Posterior vena cava (tissue), 2 donors: ENCODE measurements around the gene RBMXL2. TPM values are rescaled to one million over a fixed set of nuclear protein-coding genes. Genes with fewer than 3 reads are reported as not detected.

Experiments
- total RNA-seq, 2 donors: library from RNA; stranded (reverse); fragmentation: NEBNext Ultra II Directional; extraction: Animal tissue kit (Norgen Biotek cat#: 25700); gene quantifications; one replicate each; pipeline ENCODE4 v1.2.1, GENCODE V29; 2021
- donor health status: DM: yes; HTN: yes; CAD: no.
- donor health status: DM: yes; HTN: yes; CAD: no.

Gene RBMXL2
- total RNA-seq, 2 donors from 2014 or later: not detected

Other genes starting within 250 kb of the RBMXL2 start
- gene OR10A5, start 243.3 kb upstream of the RBMXL2 start, total RNA-seq: not detected
- gene OR10A2, start 225.9 kb upstream of the RBMXL2 start, total RNA-seq: not detected
- not detected for gene OR10A4, start 212.4 kb upstream of the RBMXL2 start, total RNA-seq
- gene OR2D2, start 196.5 kb upstream of the RBMXL2 start, total RNA-seq: not detected
- gene OR2D3, start 168.0 kb upstream of the RBMXL2 start, total RNA-seq: not detected
- gene ZNF215, start 162.6 kb upstream of the RBMXL2 start, total RNA-seq: 1 to 10 TPM; 1.3 to 1.5 TPM
- 1 to 10 TPM; 1.0 to 1.8 TPM for gene ZNF214, start 68.7 kb upstream of the RBMXL2 start, total RNA-seq
- not detected for gene NLRP14, start 68.5 kb upstream of the RBMXL2 start, total RNA-seq
- under 1 TPM in 1 of 2 donors, not detected in 1; 0.10 TPM for gene SYT9, start 162.9 kb downstream of the RBMXL2 start, total RNA-seq